Neural progenitor cell (in vitro differentiated cells): ENCODE data around the gene CYP1A2. TPM values are rescaled to one million over a fixed set of nuclear protein-coding genes. Genes with fewer than 3 reads are reported as not detected.

Experiments
- DNase-seq: peaks from one replicate; pipeline ENCODE4 v3.0.0-alpha.2; 2016; ENCODE audit warnings: low spot score
- H2AFZ ChIP-seq: fragments of 200-600 bp; sonication (generic); replicated peaks from 2 replicates; pipeline ENCODE4 v1.6.1; 2016; ENCODE audit warnings: antibody characterized with exemption
- H3F3A ChIP-seq: fragments of 200-600 bp; sonication (generic); 2 replicates; pipeline ENCODE4 v1.6.1; 2016; ENCODE audit warnings: antibody characterized with exemption, low read depth
- H3K27ac ChIP-seq: fragments of 200-600 bp; sonication (generic); 2 replicates; pipeline ENCODE4 v1.5.1; 2016; ENCODE audit warnings: mild to moderate bottlenecking
- H3K27me3 ChIP-seq: fragments of 200-600 bp; sonication (generic); 2 replicates; pipeline ENCODE4 v1.6.1; 2016; ENCODE audit warnings: mild to moderate bottlenecking, moderate library complexity
- H3K36me3 ChIP-seq: fragments of 200-600 bp; sonication (generic); 2 replicates; pipeline ENCODE4 v1.5.1; 2016
- H3K4me1 ChIP-seq: fragments of 200-600 bp; sonication (generic); 2 replicates; pipeline ENCODE4 v1.6.1; 2016; ENCODE audit warnings: mixed run types
- H3K4me2 ChIP-seq: fragments of 200-600 bp; sonication (generic); 2 replicates; pipeline ENCODE4 v1.6.1; 2016
- H3K4me3 ChIP-seq: fragments of 200-600 bp; sonication (generic); 2 replicates; pipeline ENCODE4 v1.5.1; 2016
- H3K79me2 ChIP-seq: fragments of 200-600 bp; sonication (generic); 2 replicates; pipeline ENCODE4 v1.6.1; 2016; ENCODE audit warnings: low read depth
- H3K9ac ChIP-seq: fragments of 200-600 bp; sonication (generic); 2 replicates; pipeline ENCODE4 v1.6.1; 2016
- H3K9me3 ChIP-seq: fragments of 200-600 bp; sonication (generic); 2 replicates; pipeline ENCODE4 v1.5.1; 2016; ENCODE audit warnings: low read depth
- H4K20me1 ChIP-seq: fragments of 200-600 bp; sonication (generic); 2 replicates; pipeline ENCODE4 v1.6.1; 2016; ENCODE audit warnings: low read depth
- H3K27ac Mint-ChIP-seq: 3 replicates; pipeline ENCODE4 v1.8.0; 2021; ENCODE audit warnings: mixed read lengths
- H3K27me3 Mint-ChIP-seq: 2 replicates; pipeline ENCODE4 v1.8.0; 2022; ENCODE audit warnings: low read depth, mild to moderate bottlenecking, inconsistent platforms, moderate library complexity, mixed read lengths; ENCODE audit not compliant: insufficient read depth
- H3K36me3 Mint-ChIP-seq: 3 replicates; pipeline ENCODE4 v1.8.0; 2021; ENCODE audit warnings: mixed read lengths
- H3K4me1 Mint-ChIP-seq: 3 replicates; pipeline ENCODE4 v1.8.0; 2021; ENCODE audit warnings: mixed read lengths
- H3K4me3 Mint-ChIP-seq: 3 replicates; pipeline ENCODE4 v1.8.0; 2021; ENCODE audit warnings: mild to moderate bottlenecking, moderate library complexity, mixed read lengths
- H3K9me3 Mint-ChIP-seq: 3 replicates; pipeline ENCODE4 v1.8.0; 2020; ENCODE audit warnings: mixed read lengths
- EZH2 ChIP-seq: fragments of 200-600 bp; sonication (generic); IDR thresholded peaks from 2 replicates; pipeline ENCODE4 v1.6.1; 2017; ENCODE audit warnings: antibody characterized with exemption, mild to moderate bottlenecking, moderate library complexity
- EZH2phosphoT487 ChIP-seq: fragments of 200-600 bp; sonication (generic); IDR thresholded peaks from 2 replicates; pipeline ENCODE4 v1.6.1; 2017; ENCODE audit warnings: antibody characterized with exemption
- total RNA-seq: library from RNA; depleted of rRNA; stranded (reverse); fragments of >200 nt; gene quantifications from 2 replicates; pipeline ENCODE4 v1.2.3, GENCODE V29; 2015; ENCODE audit warnings: low replicate concordance
- TF ChIP-seq, protein P1 (sequence below): fragments of 200-600 bp; sonication (generic); IDR thresholded peaks from 2 replicates; pipeline ENCODE4 v1.5.1; 2017; ENCODE audit warnings: antibody characterized with exemption, mild to moderate bottlenecking

The CYP1A2 gene
- total RNA-seq, 1 donor from 2014 or later: not detected

DNA sequence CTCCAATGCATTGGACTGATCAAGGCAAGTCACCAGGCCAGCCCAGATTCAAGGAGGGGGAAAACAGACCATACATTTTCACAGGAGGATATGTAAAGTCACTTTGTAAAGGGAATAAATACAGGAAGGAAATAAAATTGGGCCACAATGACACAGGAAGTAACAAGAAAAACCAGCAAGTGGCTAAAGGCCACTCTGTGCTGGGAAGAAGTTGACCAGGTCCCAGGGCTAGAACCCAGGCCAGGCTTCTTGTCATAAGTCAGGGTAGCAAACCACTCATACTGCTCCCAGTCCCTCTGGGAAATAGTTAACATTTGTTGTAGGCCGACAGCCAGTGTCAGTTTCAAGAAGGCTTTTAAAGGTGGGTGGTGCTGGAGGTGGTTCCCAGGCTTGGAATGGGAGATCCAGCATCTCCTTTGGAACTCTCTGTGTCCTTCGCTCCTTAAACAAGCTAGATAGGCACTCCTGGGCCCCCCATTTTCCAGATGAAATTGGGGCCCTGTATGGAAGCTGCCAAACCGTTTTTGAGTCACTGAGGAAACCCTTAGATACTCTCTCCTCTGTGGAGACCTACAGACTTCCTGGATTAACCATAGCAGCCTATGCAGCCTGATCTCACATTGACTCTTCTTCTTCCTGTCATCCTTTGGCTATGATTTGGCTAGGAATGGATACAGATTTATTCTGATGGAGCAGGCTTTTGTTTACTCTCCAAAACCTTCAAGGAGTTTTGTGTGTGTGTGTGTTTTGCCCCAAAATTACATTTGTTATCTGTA, 38.1 kb upstream of the CYP1A2 start:
- Mint-ChIP-seq H3K4me1 (no peaks in the 10 kb centered on the region), H3K9me3 (no peaks in the 10 kb centered on the region), H3K27me3 (peaks cover 13% of the 10 kb centered on the region), H3K4me3 (no peak overlapping the region), H3K27ac (no peak overlapping the region), H3K36me3 (no peaks in the 10 kb centered on the region)
- H3K79me2 ChIP-seq: no peaks in the 10 kb centered on the region
- peaks cover 58% of the 10 kb centered on the region for H3K27me3 ChIP-seq
- no peak for DNase-seq
- H3K4me3 ChIP-seq: no peak overlapping the region
- TF ChIP-seq EZH2phosphoT487 (no peak), EZH2 (no peak)
- TF ChIP-seq, protein P1, sequence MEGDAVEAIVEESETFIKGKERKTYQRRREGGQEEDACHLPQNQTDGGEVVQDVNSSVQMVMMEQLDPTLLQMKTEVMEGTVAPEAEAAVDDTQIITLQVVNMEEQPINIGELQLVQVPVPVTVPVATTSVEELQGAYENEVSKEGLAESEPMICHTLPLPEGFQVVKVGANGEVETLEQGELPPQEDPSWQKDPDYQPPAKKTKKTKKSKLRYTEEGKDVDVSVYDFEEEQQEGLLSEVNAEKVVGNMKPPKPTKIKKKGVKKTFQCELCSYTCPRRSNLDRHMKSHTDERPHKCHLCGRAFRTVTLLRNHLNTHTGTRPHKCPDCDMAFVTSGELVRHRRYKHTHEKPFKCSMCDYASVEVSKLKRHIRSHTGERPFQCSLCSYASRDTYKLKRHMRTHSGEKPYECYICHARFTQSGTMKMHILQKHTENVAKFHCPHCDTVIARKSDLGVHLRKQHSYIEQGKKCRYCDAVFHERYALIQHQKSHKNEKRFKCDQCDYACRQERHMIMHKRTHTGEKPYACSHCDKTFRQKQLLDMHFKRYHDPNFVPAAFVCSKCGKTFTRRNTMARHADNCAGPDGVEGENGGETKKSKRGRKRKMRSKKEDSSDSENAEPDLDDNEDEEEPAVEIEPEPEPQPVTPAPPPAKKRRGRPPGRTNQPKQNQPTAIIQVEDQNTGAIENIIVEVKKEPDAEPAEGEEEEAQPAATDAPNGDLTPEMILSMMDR: no peak
- H2AFZ ChIP-seq: no peak overlapping the region
- no peaks in the 10 kb centered on the region for H3K36me3 ChIP-seq
- H3K4me2 ChIP-seq: no peak overlapping the region
- H3K9me3 ChIP-seq: no peaks in the 10 kb centered on the region
- no peak overlapping the region for H3K9ac ChIP-seq
- H3K4me1 ChIP-seq: no peaks in the 10 kb centered on the region
- peaks cover 22% of the 10 kb centered on the region for H3F3A ChIP-seq
- H3K27ac ChIP-seq: no peak overlapping the region
- no peaks in the 10 kb centered on the region for H4K20me1 ChIP-seq

DNA sequence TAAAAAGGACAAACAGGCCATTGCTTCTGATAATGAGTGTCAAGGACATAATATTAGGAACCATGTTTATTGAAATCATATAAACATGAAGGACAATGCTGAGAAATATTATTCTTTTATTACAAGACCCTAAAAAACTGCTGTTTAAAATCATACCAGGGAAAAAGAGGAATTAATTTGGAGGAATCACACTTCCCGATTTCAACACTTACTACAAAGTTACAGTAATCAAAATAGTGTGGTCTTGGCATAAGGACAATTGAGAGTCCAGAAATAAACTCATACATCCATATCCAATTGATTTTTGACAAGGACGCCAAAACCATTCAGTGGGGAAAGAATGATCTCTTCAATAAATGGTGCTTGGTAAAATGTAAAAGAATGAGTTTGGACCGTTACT, 36.3 kb upstream of the CYP1A2 start:
- Histone ChIP-seq H3K4me3 (no peak overlapping the region), H4K20me1 (no peaks in the 10 kb centered on the region), H3K79me2 (no peaks in the 10 kb centered on the region), H2AFZ (no peak overlapping the region), H3K4me1 (no peaks in the 10 kb centered on the region), H3K9ac (no peak overlapping the region), H3K4me2 (no peak overlapping the region), H3F3A (peaks cover 29% of the 10 kb centered on the region), H3K36me3 (no peaks in the 10 kb centered on the region), H3K9me3 (no peaks in the 10 kb centered on the region), H3K27me3 (peaks cover 40% of the 10 kb centered on the region), H3K27ac (no peak overlapping the region)
- Mint-ChIP-seq H3K4me3 (no peak overlapping the region), H3K27me3 (peaks cover 6% of the 10 kb centered on the region), H3K4me1 (no peaks in the 10 kb centered on the region), H3K9me3 (no peaks in the 10 kb centered on the region), H3K36me3 (no peaks in the 10 kb centered on the region), H3K27ac (no peak overlapping the region)
- DNase-seq: no peak
- no peak for TF ChIP-seq EZH2phosphoT487
- TF ChIP-seq, protein P1: no peak
- no peak for TF ChIP-seq EZH2

DNA sequence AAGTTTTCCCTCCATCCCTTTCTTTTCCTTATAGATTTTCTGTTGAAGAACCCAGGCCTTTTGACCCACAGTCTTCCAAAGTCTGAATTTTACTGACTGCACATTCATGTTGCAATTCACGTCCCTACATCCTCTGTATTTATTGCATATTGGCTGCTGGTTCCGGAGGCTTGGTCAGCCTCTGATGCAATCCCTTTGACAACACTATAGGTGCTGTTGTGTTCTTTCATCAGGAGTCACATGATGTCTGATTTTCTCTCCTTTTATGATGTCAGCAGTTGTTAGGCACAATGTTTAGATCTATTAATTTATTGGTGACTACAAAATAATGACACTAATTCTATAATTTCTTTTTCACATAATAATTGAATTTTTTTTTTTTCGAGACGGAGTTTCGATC, 32.0 kb upstream of the CYP1A2 start:
- Histone ChIP-seq H3K4me2 (no peak overlapping the region), H3K79me2 (no peaks in the 10 kb centered on the region), H3K36me3 (no peaks in the 10 kb centered on the region), H3F3A (peaks cover 29% of the 10 kb centered on the region), H3K27ac (no peak overlapping the region), H3K9ac (no peak overlapping the region), H3K4me3 (no peak overlapping the region), H3K27me3 (peaks cover 8% of the 10 kb centered on the region), H3K4me1 (no peaks in the 10 kb centered on the region), H2AFZ (no peak overlapping the region), H3K9me3 (no peaks in the 10 kb centered on the region), H4K20me1 (no peaks in the 10 kb centered on the region)
- Mint-ChIP-seq H3K36me3 (no peaks in the 10 kb centered on the region), H3K4me3 (no peak overlapping the region), H3K9me3 (no peaks in the 10 kb centered on the region), H3K4me1 (no peaks in the 10 kb centered on the region), H3K27me3 (peaks cover 3% of the 10 kb centered on the region), H3K27ac (no peak overlapping the region)
- no peak for DNase-seq
- TF ChIP-seq, protein P1: no peak
- no peak for TF ChIP-seq EZH2phosphoT487
- TF ChIP-seq EZH2: no peak
